GM12873 (cell line): Measurements from ENCODE around the gene EEF2.

Experiments used
- CTCF ChIP-seq: IDR thresholded peaks from 2 replicates; pipeline ENCODE4 v1.5.1; 2012; ENCODE audit warnings: low read depth, mild to moderate bottlenecking, moderate library complexity, low read length, control low read depth; ENCODE audit not compliant: insufficient read depth; ENCODE audit errors: missing control alignments

Gene EEF2

DNA sequence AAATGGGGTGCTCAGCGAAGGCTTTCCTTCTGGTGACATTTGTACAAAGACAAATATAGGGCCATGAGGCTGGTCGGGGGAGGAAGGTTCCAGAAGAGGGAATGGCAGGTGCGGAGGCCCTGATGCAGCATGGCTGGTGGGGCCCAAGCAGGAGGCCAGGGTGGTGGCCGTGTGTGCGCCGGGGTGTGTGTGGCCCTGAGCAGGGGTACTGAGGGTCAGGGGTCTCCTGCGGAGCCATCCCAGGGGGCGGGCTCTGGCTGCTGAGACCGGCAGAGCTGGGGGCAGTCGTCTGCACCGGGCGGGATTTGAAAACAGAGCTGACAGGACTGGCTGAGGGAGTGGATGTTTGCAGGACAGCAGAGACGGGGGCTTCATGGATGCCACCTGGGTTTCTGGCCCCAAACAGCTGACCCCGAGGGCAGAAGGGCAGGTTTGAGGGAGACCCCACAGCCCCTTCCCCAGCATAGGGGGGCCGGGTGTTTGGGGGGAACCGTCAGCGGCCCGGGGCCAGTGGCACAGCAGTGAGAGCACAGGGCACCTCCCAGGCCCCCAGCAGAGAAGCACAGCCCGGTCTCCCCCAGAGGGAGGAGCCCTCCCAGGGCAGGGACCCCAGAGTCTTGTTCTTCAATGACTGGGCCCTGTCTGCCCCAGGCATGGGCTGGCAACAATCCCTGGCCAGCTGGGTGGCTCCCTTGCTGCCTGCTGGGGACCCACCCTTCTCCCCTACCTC, 33.7 kb upstream of the EEF2 start:
- no peak for TF ChIP-seq CTCF

DNA sequence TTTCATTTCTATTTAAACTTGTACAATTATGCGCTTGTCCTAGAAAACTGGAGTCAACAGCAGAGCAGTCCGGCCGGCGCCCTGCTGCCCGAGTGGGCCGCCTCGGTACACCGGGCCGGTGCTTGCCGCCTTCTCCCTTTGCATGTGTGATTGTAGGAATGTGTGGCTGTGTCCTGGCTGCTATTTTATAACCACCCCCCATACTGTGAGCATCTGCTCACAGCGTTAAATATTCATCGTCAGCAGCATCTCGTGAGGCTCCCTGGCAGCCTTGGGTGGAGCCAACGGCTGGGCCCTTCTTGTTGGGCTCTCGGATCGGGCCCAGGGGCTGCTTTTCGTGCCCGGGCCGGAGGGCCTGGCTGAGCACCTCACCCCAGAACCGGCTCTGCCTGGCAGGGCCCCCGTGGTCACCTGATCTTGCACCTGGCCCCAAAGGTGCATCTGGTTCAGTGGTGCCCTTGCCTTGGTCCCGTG, 32.9 kb upstream of the EEF2 start:
- no peak for TF ChIP-seq CTCF

DNA sequence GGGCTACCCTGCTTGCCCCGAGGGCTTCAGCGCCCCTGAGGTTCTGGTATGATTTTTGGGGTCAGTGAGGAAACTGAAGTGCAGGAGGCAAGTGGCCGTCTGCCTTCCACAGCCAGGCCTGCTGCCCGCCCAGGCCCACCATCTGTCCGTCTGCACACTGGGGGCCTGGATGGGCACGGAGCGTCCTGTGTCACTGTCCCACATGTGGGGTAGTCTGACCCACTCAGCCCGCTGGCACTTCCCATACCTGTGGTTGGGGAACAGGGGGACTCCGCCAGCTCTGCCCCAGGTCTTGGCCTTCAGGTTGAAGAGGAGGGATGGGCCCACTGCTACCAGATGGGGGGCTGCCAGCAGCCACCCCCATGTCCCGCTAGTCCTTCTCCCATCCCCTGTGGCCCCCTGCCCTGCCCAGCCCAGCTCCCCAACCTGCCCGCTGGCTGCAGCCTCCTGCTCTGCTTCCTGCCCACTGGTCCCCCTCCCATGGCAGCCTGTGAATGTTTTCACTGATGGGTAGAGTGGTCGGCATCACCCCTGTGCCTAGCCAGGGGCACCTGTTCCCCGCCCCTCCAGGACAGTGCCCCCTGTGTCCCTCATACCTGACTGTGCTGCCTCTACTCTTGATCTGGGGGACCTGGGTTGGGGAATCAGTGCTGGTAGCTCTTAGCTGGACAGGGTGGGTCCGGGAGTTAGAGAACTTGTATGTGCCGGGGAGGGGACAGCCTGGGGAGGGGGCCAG, 31.8 kb upstream of the EEF2 start:
- no peak for TF ChIP-seq CTCF

GRCh38 chr19:4016486-4016885, 31.2 kb upstream of the EEF2 start:
- no peak for TF ChIP-seq CTCF

DNA sequence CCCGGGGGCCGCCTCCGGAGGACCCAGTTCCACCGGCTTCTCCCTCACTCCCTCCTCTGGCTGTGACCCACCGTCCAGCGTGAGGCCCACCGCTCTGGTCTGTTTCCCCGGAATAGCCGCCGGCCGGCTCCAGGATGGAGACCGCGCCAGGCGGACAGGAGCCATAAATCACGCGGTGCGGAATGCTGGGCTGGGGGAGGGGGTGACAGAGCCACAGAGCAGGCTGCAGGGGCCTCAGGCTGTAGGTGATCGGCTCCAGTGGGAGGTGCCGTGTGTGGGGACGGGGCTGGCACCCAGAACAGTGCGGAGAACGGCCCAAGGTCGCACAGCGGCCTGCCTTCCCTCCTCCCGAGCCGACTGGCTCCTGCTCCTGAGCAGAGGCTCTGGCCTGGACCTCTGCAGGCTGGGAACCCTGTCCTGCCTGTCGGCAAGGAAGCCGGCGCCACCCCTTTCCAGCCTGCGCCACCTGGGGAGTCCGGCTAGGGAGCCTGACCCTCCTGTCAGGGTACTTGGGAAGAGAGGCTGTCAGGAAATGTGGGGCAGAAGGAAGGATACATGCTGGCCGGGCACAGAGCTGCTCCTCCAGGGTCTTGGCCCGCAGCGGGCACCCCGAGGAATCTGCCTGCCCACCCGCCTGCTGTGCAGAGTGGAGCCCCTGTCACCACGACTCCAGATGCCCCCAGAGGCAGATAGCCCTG, 30.6 kb upstream of the EEF2 start:
- TF ChIP-seq CTCF = no peak

DNA sequence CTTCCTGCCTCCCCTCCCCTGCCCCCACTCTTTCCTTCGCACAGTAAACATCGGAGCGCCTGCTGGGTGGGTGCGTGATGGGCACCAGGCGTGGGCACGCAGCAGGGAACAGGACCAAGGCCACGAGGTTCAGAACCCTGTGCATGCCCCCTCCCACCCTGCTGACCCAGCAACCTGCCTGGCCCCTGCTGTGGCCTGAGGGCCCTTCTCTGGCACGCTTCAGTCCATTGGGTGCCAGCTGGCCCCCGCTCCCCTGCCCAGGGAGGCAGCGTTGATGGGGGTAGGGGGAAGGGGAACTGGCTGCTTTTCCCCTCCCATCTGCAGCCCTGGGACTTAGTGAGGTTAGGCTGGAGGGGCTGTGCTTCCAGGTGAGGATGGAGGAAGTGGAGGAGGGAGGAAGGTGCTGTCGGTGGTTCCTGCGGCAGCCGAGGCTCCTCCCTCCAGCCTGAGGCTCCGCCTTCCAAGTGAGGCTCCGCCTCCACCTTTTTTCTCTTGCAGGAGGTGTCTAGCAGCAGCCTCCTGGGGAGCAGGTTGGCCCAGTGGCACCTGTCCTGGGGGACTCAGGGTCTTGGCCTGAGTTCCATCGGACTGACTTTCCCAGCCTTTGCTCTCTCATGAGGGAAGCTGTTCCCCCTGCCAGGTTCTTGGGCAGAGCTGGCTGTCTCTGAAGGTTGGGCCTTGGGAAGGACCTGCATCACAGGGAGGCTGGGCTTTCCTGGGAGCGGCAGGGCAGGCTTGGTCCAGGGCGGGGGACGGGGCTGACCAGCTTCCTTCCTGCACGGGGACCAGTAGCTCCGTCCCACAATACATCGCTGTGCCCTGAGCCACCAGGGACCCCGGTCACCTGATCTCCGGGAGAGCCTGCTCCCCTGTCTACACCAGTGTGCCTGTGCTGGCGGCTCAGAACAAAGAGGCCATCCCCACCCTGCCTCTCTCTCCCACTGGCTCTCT, 29.6 kb upstream of the EEF2 start:
- TF ChIP-seq CTCF = no peak
